ENCODE data around the gene MALL. TPM values are rescaled to one million over a fixed set of nuclear protein-coding genes. Genes with fewer than 3 reads are reported as not detected.
A peak's percentile ranks its signal among the peaks of the same experiment; 100 is the strongest.

The MALL gene
- total and polyA plus RNA-seq, 2 of the 8 experiments (the other 6 are each of a cell fraction or from before 2014, with no cell fraction given), result 3.9 to 8.0 TPM

DNA sequence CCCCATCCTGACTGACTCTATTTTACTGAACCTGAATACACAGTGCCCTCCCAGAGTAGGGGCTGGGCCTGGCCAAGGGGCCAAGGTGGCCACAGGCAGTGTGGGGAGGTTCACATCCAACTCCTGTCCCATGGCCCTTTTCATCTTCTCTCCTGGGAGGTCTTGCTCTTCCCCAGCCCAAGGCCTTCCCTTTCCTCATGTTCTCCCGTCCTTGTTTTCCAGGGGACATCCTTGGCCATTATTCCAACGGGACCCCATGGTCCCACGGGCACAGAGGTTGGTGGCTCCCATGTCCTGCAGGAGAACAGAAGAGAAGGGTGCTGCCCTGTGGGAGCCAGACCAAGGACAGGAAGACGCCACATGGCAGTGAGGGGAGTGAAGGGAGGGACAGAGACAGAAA is 10.4 kb downstream of the MALL start:
- POLR2A ChIA-PET (ENCODE audit: partially characterized antibody), result no interaction called here
- FAIRE-seq, result no peak

More for the DNA sequence above, 10.4 kb downstream of the MALL start:
- H3K23ac ChIP-seq (ENCODE audit: insufficient read length), result no peak overlapping the region
- H3K9ac ChIP-seq (replicated peaks in 1 of 4; ENCODE audit: extremely low read depth in 1 of 4, low read depth in 3 of 4, low read length in 3 of 4), result no peak overlapping the region
- no peak overlapping the region for H3K27ac ChIP-seq (ENCODE audit: low read depth, low read length)
- no peak overlapping the region for H2AK5ac ChIP-seq (ENCODE audit: low read depth, low read length)
- no peak overlapping the region for H2BK20ac ChIP-seq (ENCODE audit: low read length)
- DNase-seq (ENCODE audit: low read depth in 1 of 2, low spot score in 2 of 2), result peak in 1 of 2 experiments; percentile 19
- WGBS, 2 experiments (ENCODE audit: extremely low coverage in 1 of 2, insufficient coverage in 1 of 2, insufficient read length in 1 of 2, insufficient replicate concordance in 2 of 2, low coverage in 1 of 2, low lambda C conversion rate in 2 of 2, missing lambda C conversion rate in 1 of 2), result 90% methylated on average over 4 of the region's 4 CpGs; no CpG with 5 or more reads in 1 of the 2 experiments
- no peak overlapping the region for H2BK15ac ChIP-seq (ENCODE audit: low read length)
- no peak overlapping the region for H4K91ac ChIP-seq (replicated peaks; ENCODE audit: insufficient read length, low read length)
- H3K23me2 ChIP-seq (ENCODE audit: low read depth, low read length), result no peaks in the 10 kb centered on the region
- no peak overlapping the region for H2BK120ac ChIP-seq (replicated peaks; ENCODE audit: low read depth, low read length)
- no peak overlapping the region for H3K56ac ChIP-seq (replicated peaks; ENCODE audit: insufficient read length, low read depth, low read length)
- no peak overlapping the region for H3K4me2 ChIP-seq (ENCODE audit: insufficient read depth in 1 of 2, low read depth in 2 of 2, low read length in 2 of 2)
- H4K5ac ChIP-seq (ENCODE audit: insufficient read length, low read depth, low read length), result no peak overlapping the region
- no peak overlapping the region for H3K18ac ChIP-seq (ENCODE audit: extremely low read depth, low read length)
- H3K4ac ChIP-seq (replicated peaks; ENCODE audit: insufficient read length, low read depth, low read length), result no peak overlapping the region
- peaks cover 3 to 7% of the 10 kb centered on the region in 2 experiments; a peak in 2 of 4 replicates for H3K9me3 ChIP-seq (ENCODE audit: insufficient read depth in 2 of 2, low read depth in 1 of 2, low read length in 1 of 2)
- no peak overlapping the region for H2BK5ac ChIP-seq (ENCODE audit: low read depth, low read length)
- no peak overlapping the region for H2AFZ ChIP-seq (ENCODE audit: low read length)
- no peak overlapping the region for H2BK12ac ChIP-seq (ENCODE audit: low read depth, low read length)
- no peaks in the 10 kb centered on the region for H3K36me3 ChIP-seq (ENCODE audit: control insufficient read depth in 2 of 4, insufficient read depth in 4 of 4, low read length in 3 of 4)
- no peak overlapping the region for H4K8ac ChIP-seq (ENCODE audit: extremely low read depth, insufficient read depth, low read length)
- H3K14ac ChIP-seq (ENCODE audit: insufficient read length), result no peak overlapping the region
- H3K79me1 ChIP-seq (ENCODE audit: low read depth, low read length), result no peaks in the 10 kb centered on the region
- no peak overlapping the region for H3K4me3 ChIP-seq (ENCODE audit: extremely low read depth in 1 of 4, insufficient read depth in 2 of 4, low read depth in 3 of 4, low read length in 4 of 4)
- H3K79me2 ChIP-seq (ENCODE audit: control insufficient read depth in 1 of 2, insufficient read depth in 2 of 2, low read length in 2 of 2), result no peaks in the 10 kb centered on the region
- CTCF ChIA-PET (ENCODE audit: partially characterized antibody), result interaction anchor here (1.9 kb wide), 1 partner anchor 20 kb away, joined by 9 read pairs; no protein-coding TSS in a partner anchor
- TF ChIP-seq SP2 (IDR thresholded peaks at IDR 0.05; ENCODE audit: low read length), result no peak
- TF ChIP-seq ZNF274 (IDR thresholded peaks at IDR 0.05; ENCODE audit: borderline replicate concordance, extremely low read depth, low read length), result no peak
- H4K20me1 ChIP-seq (replicated peaks in 1 of 2; ENCODE audit: control insufficient read depth in 1 of 2, insufficient read depth in 2 of 2, low read length in 2 of 2), result no peaks in the 10 kb centered on the region
- H3K4me1 ChIP-seq (replicated peaks in 1 of 4; ENCODE audit: control insufficient read depth in 3 of 4, insufficient read depth in 4 of 4, low read length in 3 of 4), result no peaks in the 10 kb centered on the region; a peak in 2 of 7 replicates
- no peaks in the 10 kb centered on the region for H3K27me3 ChIP-seq (replicated peaks in 1 of 4; ENCODE audit: control insufficient read depth in 3 of 4, extremely low read depth in 1 of 4, insufficient read depth in 3 of 4, low read length in 3 of 4)
